ENCODE data around the gene SCCPDH. TPM values are rescaled to one million over a fixed set of nuclear protein-coding genes. Genes with fewer than 3 reads are reported as not detected.
"Not testable (repeated sequence)": the region's sequence is repeated elsewhere in the genome, so short reads cannot be mapped to it uniquely, and the experiment has no call there.

SCCPDH gene
- total RNA-seq, 1 donor from 2014 or later: 19.5 TPM

GRCh38 chr1:246734866-246735265, 10.7 kb downstream of the SCCPDH start:
- Mint-ChIP-seq H3K27ac (ENCODE audit: unreplicated experiment) (no peak overlapping the region), H3K36me3 (ENCODE audit: low read depth, unreplicated experiment) (peaks cover 48% of the 10 kb centered on the region), H3K4me3 (ENCODE audit: unreplicated experiment) (no peak overlapping the region), H3K4me1 (ENCODE audit: unreplicated experiment) (peaks cover 9% of the 10 kb centered on the region), H3K27me3 (ENCODE audit: unreplicated experiment) (no peaks in the 10 kb centered on the region), H3K9me3 (ENCODE audit: unreplicated experiment) (peaks cover 4% of the 10 kb centered on the region)
- TF ChIP-seq CTCF (IDR thresholded peaks at IDR 0.05; ENCODE audit: unreplicated experiment): no peak
- no peak for DNase-seq (ENCODE audit: low spot score)

- H3K4me3 Mint-ChIP-seq (ENCODE audit: unreplicated experiment): no peak overlapping the region
- H3K27ac Mint-ChIP-seq (ENCODE audit: unreplicated experiment): no peak overlapping the region
- H3K4me1 Mint-ChIP-seq (ENCODE audit: unreplicated experiment): peaks cover 9% of the 10 kb centered on the region
- H3K36me3 Mint-ChIP-seq (ENCODE audit: low read depth, unreplicated experiment): peaks cover 40% of the 10 kb centered on the region
- no peaks in the 10 kb centered on the region for H3K9me3 Mint-ChIP-seq (ENCODE audit: unreplicated experiment)
- DNase-seq (ENCODE audit: low spot score): no peak
- TF ChIP-seq CTCF (IDR thresholded peaks at IDR 0.05; ENCODE audit: unreplicated experiment): no peak
- no peaks in the 10 kb centered on the region for H3K27me3 Mint-ChIP-seq (ENCODE audit: unreplicated experiment)
These were observed 11.5 kb downstream of the SCCPDH start for GRCh38 chr1:246735735-246736134.

GRCh38 chr1:246742396-246742795, 18.2 kb downstream of the SCCPDH start:
- no peak for DNase-seq (ENCODE audit: low spot score)
- H3K36me3 Mint-ChIP-seq (ENCODE audit: low read depth, unreplicated experiment): peaks cover 15% of the 10 kb centered on the region
- H3K27me3 Mint-ChIP-seq (ENCODE audit: unreplicated experiment): no peaks in the 10 kb centered on the region
- TF ChIP-seq CTCF (IDR thresholded peaks at IDR 0.05; ENCODE audit: unreplicated experiment): no peak
- no peaks in the 10 kb centered on the region for H3K9me3 Mint-ChIP-seq (ENCODE audit: unreplicated experiment)
- no peak overlapping the region for H3K27ac Mint-ChIP-seq (ENCODE audit: unreplicated experiment)
- H3K4me3 Mint-ChIP-seq (ENCODE audit: unreplicated experiment): no peak overlapping the region
- H3K4me1 Mint-ChIP-seq (ENCODE audit: unreplicated experiment): peaks cover 4% of the 10 kb centered on the region

GRCh38 chr1:246746155-246746554, 21.9 kb downstream of the SCCPDH start:
- not testable (repeated sequence) for H3K9me3 Mint-ChIP-seq (ENCODE audit: unreplicated experiment); H3K36me3 Mint-ChIP-seq (ENCODE audit: low read depth, unreplicated experiment); H3K4me3 Mint-ChIP-seq (ENCODE audit: unreplicated experiment); H3K4me1 Mint-ChIP-seq (ENCODE audit: unreplicated experiment); H3K27ac Mint-ChIP-seq (ENCODE audit: unreplicated experiment); H3K27me3 Mint-ChIP-seq (ENCODE audit: unreplicated experiment); DNase-seq (ENCODE audit: low spot score)

- Mint-ChIP-seq H3K36me3 (ENCODE audit: low read depth, unreplicated experiment) (peaks cover 9% of the 10 kb centered on the region), H3K27ac (ENCODE audit: unreplicated experiment) (no peak overlapping the region), H3K27me3 (ENCODE audit: unreplicated experiment) (no peaks in the 10 kb centered on the region), H3K4me1 (ENCODE audit: unreplicated experiment) (peaks cover 4% of the 10 kb centered on the region), H3K9me3 (ENCODE audit: unreplicated experiment) (no peaks in the 10 kb centered on the region), H3K4me3 (ENCODE audit: unreplicated experiment) (no peak overlapping the region)
- TF ChIP-seq CTCF (IDR thresholded peaks at IDR 0.05; ENCODE audit: unreplicated experiment): no peak
- no peak for DNase-seq (ENCODE audit: low spot score)
These were observed 23.8 kb downstream of the SCCPDH start for GRCh38 chr1:246748006-246748405.

GRCh38 chr1:246748867-246749266, 24.7 kb downstream of the SCCPDH start:
- TF ChIP-seq CTCF (IDR thresholded peaks at IDR 0.05; ENCODE audit: unreplicated experiment): no peak
- DNase-seq (ENCODE audit: low spot score): no peak
- Mint-ChIP-seq H3K9me3 (ENCODE audit: unreplicated experiment) (no peaks in the 10 kb centered on the region), H3K4me1 (ENCODE audit: unreplicated experiment) (peaks cover 5% of the 10 kb centered on the region), H3K36me3 (ENCODE audit: low read depth, unreplicated experiment) (peaks cover 9% of the 10 kb centered on the region), H3K27ac (ENCODE audit: unreplicated experiment) (no peak overlapping the region), H3K4me3 (ENCODE audit: unreplicated experiment) (no peak overlapping the region), H3K27me3 (ENCODE audit: unreplicated experiment) (no peaks in the 10 kb centered on the region)

All from endothelial cell (in vitro differentiated cells).